Measurements from ENCODE around the gene SHISA7.

Gene SHISA7

DNA sequence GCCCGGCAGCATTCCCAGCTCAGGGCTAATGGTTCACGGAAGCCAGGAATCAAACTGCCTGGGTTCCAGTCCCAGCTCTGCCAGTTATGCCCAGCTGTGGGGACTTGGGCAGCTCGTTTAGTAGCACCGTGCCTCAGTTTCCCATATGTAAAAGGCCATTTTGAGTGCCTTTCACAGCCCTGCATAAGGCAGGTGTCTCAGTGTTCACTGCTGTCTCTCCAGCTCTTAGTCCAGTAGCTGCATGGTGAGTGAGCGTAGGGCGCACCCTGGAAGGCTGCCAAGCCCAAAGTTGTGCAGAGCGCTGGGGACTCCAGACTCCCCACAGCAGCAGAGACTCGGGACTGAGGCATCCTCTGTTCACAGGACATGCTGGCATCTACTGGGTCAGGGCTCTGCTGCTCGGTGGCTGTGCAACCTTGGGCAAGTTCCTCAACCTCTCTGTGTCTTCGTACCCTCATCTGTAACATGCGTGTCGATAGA lies 51.9 kb downstream of the SHISA7 start:
- no peak for DNase-seq (ENCODE audit: low read depth in 2 of 3, low spot score in 2 of 3)

DNA sequence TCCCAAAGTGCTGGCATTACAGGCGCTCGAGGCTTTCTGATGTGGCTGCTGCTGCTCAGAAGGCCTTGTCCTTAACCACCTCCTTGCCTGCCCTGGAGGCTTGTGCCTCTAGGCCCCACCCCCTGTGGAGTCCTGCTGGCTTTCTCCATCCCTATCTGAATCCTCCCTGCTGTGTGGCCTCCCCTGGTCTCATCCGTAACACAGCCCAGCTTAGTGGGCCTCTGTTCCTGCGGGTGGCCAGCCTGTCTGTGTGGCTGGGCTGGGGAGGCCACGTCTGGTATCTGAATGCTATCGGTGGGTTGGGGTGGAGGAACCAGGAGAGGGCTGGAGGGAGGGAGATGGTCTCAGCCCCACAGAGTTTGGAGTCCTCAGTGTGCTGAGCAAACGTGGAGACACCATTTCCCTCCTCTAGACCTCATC lies 52.6 kb downstream of the SHISA7 start:
- no peak for DNase-seq (ENCODE audit: low read depth in 2 of 3, low spot score in 2 of 3)

DNA sequence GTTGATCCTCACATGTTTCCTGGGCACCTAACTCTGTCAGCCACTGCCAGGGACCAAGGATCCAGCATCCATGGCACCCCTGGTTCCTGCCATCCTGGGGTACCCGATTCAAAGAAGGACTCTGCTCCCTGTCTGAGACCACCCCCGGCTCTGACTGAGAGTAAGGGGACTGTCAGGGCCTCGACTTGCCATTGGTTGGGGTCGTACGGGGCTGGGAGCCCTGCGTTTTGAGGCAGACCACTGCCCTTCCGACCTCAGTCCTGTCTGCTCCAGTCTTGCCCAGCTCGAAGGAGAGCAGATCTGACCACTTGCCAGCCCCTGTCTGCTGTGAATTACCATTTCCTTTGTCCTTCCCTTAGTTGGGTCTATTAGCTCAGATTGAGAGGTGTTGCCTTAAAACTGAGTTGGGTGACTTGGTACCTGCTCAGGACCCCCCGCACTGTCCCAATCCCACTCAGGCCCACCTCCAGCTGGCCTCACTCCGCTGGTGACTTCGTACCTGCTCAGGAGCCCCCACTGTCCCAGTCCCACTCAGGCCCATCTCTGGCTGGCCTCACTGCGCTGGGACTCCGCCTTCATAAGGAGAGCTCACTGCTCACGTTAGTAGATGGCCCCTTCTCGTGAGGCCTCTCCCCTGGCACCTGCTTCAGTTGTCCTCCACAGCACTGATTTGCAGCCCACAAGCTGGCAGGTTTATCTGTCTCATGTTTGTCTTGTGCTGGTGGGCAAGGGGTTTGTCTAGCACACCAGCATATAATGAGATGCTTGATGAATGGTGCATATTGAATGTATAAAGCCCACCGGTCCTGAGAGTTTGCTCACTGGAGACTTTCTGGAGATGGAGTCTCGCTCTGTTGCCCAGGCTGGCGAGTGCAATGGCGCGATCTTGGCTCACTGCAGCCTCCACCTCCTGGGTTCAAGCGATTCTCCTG lies 53.4 kb downstream of the SHISA7 start:
- DNase-seq (ENCODE audit: low read depth in 2 of 3, low spot score in 2 of 3) = no peak

DNA sequence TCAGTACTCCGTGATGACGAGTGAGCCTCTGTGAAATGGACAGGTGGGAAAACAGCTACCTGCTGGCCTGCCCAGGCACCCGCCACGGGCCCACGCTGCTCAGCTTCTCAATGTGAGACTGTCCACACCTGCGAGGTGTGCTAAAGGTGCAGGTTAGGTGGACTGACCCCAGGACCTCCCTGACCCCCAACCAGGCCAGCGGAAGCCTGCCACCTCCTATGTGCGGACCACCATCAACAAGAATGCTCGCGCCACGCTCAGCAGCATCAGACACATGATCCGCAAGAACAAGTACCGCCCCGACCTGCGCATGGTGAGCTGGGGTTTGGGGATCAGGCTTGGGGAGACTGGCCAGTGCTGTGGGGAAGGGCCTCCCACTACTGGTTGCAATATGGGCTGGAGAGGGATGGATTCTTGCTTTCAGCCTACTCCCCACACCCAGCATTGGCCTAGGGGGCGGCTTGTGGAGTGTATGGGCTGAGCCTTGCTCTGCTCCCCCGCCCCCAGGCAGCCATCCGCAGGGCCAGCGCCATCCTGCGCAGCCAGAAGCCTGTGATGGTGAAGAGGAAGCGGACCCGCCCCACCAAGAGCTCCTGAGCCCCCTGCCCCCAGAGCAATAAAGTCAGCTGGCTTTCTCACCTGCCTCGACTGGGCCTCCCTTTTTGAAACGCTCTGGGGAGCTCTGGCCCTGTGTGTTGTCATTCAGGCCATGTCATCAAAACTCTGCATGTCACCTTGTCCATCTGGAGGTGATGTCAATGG lies 55.2 kb downstream of the SHISA7 start:
- DNase-seq (ENCODE audit: low read depth in 2 of 3, low spot score in 2 of 3) = no peak

DNA sequence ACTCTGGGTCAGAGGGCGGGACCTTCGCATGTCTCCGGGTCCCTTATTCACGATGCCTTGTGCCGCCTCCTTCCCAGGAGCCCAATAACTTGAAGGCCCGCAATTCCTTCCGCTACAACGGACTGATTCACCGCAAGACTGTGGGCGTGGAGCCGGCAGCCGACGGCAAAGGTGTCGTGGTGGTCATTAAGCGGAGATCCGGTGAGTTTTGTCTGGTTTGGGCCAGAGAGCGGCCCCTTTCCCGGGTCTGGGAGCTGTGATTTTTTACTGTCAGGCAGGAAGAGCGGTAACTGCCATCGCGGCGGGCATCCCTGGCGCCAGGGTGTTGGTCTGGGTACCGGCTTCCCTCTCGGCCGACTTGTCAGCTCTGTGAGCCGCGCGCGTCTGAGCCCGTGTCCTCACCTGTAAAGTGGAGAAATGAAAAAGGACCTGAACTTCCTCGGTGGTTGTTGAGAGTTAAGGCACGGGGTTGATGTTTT lies 56.6 kb downstream of the SHISA7 start:
- DNase-seq (ENCODE audit: low read depth in 2 of 3, low spot score in 2 of 3) = no peak

DNA sequence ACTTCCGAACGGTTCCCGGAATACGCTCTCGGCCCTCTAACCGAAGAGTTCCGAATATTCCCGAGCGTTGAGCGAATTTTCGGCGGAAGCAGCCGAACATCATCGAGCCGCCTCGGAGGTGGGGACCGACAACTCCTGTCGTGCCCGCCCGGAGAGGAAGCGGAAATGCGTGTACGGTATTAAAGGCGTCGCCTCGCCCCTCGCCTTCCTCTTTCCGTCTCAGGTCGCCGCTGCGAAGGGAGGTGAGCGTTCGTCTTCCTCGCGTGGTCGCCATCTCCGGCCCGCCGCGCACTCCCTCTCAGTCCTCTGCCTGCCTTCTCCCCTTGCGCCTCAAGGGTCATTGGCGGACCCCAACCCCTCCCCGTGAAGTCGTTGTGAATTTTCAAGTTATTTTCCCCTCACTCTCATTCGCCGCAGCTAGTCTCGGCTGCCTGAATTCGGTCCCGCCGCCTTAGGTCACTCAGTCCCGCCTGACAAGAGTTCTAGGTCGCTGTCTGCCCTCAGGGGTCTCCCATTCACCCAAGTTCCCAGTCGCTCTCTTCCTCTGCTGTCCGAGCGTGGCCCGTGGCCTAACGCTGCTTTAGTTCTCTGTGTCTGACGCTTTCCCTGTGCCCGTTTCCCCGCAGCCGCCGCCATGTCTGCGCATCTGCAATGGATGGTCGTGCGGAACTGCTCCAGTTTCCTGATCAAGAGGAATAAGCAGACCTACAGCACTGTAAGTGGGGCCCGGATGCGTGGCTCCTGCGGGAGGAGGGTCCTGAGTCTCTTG lies 57.2 kb downstream of the SHISA7 start, which contains the start of gene RPL28:
RPL28 (plus strand) TSS at position 209 of the 769 bp plus-strand sequence; CDS start at position 635, 426 bp downstream.
- DNase-seq (ENCODE audit: low read depth in 2 of 3, low spot score in 2 of 3) = peak; percentile 88 to 98 (median 95)

DNA sequence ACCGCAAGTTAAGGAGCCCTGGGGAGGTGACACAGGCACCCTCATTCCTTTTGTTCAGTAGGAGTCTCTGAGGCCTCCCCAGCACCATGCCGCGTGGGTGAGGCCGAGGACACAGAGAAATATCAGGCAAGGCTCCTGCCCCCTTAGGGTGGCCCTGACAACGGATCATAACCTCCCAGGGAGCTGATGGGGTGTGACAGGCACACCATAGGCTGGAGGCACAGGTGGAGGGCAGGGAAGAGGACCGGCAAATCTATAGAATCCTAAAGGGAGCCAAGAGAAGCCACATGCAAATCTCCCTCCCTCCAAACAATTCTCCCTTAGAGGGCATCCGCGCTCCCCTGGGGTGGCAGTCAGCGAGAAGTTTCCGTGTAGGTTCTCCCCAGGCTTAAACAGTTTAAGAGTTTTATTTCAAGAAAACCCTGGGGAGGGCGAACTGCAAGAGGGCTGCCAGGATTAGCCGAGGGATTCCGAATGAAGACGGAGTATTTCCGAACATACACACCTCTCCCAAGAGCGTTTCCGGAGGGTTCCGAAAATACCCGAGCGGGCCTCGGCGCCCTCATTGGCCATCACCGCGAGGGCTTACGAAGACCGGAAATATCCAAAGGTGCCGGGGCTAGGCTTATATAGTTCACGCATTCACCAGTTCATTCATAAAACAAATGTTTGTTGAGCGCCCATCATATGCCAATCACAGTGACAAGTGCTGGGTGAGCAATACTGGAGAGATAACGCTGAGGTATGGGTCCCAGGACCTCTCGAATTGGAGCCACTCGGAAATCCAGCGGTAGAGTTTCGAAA lies 58.0 kb downstream of the SHISA7 start:
- peak; percentile 85 to 88 (median 87) for DNase-seq (ENCODE audit: low read depth in 2 of 3, low spot score in 2 of 3)

DNA sequence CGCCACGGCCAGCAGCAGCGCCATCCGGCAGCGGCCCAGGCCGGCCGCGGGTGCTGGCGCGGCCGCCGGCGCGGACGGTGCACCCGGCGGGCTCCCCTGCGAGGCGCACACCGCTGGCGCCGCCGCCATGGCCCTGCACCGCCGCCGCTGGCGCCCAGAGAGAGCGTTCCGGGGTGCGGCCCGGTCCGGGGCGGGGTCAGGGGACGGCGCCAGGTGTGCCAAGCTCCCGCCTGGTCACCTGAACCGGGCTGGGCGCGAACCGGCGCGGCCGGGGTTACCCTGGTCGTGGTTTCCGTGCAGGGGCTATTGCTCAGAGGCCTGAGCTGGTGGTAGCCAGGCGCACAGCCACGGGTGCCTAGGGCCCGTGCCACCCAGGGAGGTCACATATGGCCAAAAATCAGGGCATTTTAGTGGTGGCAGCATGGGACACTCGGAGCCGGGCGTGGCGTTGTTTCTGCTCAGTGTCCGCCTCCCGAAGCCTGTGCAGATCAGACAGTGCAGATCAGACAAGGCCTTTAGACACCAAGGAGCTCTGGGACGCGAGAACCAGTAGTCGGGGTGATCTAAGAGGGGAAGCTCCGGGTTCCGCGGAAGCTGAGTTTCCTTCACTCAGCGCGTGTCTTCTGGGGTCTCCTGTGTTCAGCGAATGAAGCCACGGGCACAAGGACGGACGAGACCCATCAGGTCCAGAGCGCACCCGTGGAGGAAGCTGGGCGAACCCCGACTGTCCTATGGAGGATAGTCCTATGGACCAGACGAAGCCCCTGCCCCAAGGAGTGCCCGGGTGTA lies 58.8 kb downstream of the SHISA7 start, which contains the start of gene TMEM238:
TMEM238 (minus strand) TSS at position 162 of the 789 bp plus-strand sequence; CDS start at position 129, 33 bp downstream.
- DNase-seq (ENCODE audit: low read depth in 2 of 3, low spot score in 2 of 3) = no peak

DNA sequence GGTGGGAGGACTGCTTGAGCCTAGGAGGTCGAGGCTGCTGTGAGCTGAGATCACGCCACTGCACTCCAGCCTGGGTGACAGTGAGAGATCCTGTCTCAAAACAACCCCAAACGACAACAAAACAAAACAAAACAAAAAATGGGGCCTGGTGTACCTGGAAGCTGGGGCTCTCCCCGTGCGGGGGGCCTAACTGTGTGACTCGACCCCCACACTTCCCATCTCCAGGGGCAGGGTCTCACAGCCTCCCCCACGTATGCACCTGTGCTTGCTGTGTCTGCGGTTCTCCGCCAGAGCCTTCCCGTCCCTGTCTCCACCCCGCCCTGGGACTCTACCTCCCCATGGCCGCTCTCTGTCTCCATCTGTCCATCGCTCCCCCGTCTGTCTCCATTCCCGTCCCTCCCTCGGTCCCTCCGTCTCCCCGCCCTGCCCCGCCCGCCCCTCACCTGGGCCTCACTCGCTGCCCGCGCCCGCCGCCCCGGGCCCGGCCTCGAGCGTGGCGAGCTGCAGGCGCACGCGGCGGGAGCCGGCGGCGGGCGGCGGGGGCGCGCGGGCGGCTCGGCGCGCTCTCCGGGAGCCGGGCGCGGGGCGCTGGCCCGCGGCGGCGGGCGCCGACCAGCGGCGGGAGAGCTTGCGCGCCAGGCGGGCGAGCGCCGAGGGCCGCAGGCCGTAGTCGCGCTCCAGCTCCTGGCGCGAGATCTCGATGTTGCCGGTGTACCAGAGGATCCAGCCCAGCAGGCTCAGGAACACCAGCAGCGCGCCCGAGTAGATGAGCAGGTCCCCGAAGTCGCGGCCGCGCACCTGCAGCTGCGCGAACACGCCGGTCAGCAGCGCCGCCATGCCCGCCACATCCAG lies 59.6 kb downstream of the SHISA7 start:
- no peak for DNase-seq (ENCODE audit: low read depth in 2 of 3, low spot score in 2 of 3)

DNA sequence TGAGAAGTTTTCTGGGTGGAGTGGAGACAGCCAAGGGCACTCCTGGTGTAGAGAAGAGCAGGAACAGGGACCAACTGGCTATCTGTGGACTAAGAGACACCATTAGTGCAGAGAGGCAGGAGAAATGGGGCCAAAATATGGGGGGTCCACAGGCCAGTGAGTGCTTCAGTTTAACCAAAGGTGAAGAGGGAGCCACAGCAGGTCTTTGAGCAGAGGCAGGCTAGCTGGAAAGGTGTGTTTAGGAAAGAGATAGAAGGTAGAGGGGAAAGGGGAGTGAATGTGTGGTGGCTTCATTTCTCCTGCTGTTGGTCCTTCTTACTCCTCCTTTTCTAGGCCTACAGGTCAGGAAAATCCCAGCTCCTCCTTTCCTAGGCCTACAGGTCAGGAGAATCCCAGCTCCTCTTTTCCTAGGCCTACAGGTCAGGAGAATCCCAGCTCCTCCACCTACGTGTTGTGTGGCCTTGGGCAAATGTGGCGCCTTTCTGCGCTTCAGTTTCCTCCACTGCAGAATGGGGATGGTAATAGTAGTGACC lies 60.5 kb downstream of the SHISA7 start:
- no peak for DNase-seq (ENCODE audit: low read depth in 2 of 3, low spot score in 2 of 3)

DNA sequence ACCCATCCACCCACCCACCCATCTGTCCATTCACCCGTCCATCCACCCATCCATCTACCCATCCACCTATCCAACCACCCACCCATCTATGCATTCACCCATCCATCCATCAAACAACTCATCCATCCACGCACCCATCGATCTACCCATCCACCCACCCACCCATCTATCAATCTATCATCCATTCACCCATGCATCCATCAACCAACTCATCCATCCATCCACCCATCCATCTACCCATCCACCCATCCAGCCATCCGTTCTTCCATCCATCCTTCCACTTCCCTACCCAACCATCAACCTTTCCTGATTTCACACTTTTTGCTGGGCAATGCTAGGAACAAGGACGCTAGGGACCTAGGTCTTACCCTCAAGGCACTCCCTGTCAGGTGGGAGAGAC lies 61.1 kb downstream of the SHISA7 start:
- DNase-seq (ENCODE audit: low read depth in 2 of 3, low spot score in 2 of 3) = no peak

DNA sequence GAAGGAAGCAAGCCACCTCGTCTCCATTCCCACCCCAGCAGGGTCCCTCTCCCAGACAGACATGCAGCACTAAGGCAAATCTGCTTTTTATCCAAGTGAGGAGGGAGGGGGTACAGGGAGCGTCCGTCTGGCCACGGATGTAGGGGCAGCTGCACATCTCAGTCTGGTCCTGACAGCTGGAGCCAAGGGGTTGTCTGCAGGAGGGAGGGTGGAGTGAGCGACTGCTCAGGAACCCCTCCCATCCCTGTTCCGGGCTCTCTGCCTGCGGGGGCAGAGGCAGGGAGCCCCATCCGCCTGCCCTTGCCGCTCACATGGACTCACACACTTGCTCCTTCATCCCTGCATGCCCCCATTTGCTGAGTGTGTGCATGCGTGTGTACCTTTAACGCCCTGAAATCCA lies 63.9 kb downstream of the SHISA7 start:
- no peak for DNase-seq (ENCODE audit: low read depth in 2 of 3, low spot score in 2 of 3)

Data from activated CD8-positive, alpha-beta memory T cell treated with anti-CD3 and anti-CD28 coated beads for 48 hours (primary cell).